ENCODE data around the gene STAG1.
"Not testable (repeated sequence)": the region's sequence is repeated elsewhere in the genome, so short reads cannot be mapped to it uniquely, and the experiment has no call there.

STAG1 gene

DNA sequence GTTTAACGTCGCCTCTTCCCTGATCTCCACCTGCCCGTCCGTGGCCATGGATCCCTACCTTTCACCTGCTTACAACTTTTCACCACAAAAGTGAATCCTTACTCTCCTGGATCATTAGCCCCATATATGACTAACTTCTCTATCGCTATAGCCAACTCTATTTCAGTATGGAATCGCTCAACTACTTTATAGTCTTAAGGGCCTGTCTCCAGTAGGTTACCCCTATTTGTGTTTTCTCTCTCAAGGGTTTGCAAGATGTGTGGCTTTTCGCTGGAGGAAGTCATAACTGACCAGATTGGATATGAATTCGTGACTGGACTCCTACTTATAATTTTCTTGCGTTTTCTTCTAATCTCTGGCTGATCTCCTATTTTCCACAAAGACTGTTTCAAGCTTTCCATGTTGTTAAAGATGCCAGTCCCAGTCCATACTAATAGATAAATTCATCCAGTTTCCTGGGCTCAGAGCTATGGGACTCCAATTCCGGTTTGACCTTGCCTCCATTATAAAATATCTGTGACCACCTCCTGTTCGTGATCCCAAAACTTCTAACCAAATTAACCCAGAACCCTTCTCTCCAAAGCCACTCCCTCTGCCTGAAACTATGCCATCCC is 1.3 kb upstream of the STAG1 start:
- TF ChIP-seq, protein P1, sequence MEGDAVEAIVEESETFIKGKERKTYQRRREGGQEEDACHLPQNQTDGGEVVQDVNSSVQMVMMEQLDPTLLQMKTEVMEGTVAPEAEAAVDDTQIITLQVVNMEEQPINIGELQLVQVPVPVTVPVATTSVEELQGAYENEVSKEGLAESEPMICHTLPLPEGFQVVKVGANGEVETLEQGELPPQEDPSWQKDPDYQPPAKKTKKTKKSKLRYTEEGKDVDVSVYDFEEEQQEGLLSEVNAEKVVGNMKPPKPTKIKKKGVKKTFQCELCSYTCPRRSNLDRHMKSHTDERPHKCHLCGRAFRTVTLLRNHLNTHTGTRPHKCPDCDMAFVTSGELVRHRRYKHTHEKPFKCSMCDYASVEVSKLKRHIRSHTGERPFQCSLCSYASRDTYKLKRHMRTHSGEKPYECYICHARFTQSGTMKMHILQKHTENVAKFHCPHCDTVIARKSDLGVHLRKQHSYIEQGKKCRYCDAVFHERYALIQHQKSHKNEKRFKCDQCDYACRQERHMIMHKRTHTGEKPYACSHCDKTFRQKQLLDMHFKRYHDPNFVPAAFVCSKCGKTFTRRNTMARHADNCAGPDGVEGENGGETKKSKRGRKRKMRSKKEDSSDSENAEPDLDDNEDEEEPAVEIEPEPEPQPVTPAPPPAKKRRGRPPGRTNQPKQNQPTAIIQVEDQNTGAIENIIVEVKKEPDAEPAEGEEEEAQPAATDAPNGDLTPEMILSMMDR (IDR thresholded peaks at IDR 0.05; ENCODE audit: control insufficient read depth, insufficient read depth, low read depth, low read length, missing control alignments): no peak
- peak overlapping the region; percentile 56 for H3K4me3 ChIP-seq (ENCODE audit: control insufficient read depth, low read depth, low read length)
- DNase-seq (ENCODE audit: low read depth): no peak

DNA sequence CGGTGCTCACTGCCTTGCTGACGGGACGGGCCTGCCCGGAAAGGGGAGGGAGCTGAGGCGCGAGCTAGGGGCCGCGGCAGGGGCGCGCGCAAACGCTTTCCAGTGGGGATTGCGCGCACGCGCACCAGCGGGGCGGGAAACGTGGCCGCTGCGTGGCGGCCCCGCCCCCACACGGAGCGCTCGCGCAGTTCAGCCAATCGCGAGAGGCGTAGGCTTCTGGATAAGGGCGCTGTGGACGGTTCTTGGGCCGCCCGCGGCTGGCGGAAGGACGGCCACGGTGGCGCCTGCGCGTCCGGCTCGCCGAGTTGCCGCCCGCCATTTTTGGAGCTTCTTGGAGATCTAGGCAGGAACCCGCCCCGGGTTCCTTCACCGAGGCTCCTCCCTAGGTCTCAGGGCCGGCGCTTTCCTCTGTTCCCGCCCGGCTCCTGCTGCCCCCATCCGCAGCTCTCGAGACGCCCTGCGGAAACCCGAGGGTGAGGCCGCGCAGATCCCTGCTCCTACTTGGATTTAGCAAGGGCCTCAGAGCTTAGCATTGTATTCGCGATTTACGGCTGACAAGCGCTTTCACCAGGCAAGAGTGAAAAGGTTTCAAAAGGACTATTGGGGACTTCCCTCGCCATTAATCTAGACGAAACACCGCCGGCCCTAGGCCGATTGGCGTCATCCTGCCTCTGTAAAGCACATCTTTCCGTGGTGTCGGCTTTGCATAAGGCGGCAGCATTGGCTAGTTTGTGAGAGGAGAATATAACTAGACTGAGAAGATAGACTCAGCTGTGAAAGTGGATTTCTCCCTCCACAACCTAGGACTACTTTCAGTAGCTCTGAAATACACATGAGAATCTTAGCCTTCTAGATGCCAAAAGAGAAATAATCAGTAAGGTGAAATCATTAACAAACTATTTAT is 496 bp upstream of the STAG1 start:
- TF ChIP-seq, protein P1 (IDR thresholded peaks at IDR 0.05; ENCODE audit: control insufficient read depth, insufficient read depth, low read depth, low read length, missing control alignments): peak; percentile 35
- peak; percentile 93 for DNase-seq (ENCODE audit: low read depth)
- H3K4me3 ChIP-seq (ENCODE audit: control insufficient read depth, low read depth, low read length): peak overlapping the region; percentile 83

DNA sequence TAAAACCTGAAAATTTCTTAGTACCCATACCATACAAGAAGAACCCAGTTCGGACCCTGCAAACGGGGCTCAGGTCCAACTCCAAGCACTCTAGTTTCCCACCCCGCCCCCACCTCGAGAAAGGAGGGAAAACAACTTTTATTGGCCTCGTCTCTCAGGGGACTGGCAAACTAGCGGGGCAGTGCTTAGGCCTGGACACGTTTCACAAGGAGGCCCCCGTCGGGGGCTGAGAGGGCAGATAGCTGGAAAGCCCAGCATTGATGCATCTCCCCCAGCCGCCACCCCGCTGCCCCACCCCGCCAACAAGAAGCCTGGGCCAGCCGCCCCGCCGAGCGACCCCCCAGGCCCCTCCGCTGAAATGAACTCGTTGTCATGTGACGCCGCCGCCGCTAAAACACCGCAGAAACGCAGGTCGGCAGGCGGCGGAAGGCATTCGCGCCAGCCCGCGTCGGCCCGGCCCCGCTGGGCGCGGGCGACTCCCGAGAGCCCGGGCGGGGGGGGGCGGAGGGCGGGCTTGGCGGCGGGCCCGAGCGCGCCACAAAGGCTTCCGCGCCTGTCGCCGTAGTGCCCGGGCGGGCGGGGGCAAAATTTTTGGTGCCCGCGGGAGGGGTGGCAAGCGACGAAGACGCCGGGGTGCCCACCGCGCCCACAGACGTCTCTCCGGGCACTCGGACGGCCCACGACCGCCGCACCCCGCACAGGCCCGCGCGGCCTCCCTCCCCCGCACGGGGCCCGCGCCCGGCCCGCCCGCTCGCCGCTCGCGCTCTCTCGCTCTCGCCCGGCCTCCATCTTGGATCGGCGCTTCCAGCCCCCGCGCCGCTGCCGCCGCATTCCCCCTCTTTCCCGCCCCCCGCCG is 634 bp downstream of the STAG1 start:
- TF ChIP-seq, protein P1 (IDR thresholded peaks at IDR 0.05; ENCODE audit: control insufficient read depth, insufficient read depth, low read depth, low read length, missing control alignments): no peak
- H3K4me3 ChIP-seq (ENCODE audit: control insufficient read depth, low read depth, low read length): peak overlapping the region; percentile 83
- peak; percentile 43 for DNase-seq (ENCODE audit: low read depth)

DNA sequence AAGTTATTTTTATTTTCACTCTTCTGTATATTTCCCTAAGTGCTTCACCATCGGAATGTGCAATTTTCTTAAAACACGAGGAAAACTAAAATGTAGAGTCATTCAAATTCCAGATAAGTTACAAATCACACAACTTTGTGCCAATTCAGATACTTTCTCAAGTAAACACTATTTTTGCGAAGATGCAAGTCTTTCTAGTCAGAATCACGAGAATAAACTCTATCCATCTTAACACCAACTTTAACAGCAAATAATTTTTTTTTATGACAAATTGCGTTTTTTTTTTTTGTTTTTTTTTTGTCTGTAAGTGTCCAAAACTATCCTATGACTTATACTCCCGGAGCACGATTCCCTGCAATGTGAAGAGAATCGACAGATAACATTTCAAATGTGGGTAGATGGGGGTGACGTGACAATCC is 1.3 kb downstream of the STAG1 start:
- TF ChIP-seq, protein P1 (IDR thresholded peaks at IDR 0.05; ENCODE audit: control insufficient read depth, insufficient read depth, low read depth, low read length, missing control alignments): no peak
- H3K4me3 ChIP-seq (ENCODE audit: control insufficient read depth, low read depth, low read length): peak overlapping the region; percentile 83
- DNase-seq (ENCODE audit: low read depth): peak; percentile 44

DNA sequence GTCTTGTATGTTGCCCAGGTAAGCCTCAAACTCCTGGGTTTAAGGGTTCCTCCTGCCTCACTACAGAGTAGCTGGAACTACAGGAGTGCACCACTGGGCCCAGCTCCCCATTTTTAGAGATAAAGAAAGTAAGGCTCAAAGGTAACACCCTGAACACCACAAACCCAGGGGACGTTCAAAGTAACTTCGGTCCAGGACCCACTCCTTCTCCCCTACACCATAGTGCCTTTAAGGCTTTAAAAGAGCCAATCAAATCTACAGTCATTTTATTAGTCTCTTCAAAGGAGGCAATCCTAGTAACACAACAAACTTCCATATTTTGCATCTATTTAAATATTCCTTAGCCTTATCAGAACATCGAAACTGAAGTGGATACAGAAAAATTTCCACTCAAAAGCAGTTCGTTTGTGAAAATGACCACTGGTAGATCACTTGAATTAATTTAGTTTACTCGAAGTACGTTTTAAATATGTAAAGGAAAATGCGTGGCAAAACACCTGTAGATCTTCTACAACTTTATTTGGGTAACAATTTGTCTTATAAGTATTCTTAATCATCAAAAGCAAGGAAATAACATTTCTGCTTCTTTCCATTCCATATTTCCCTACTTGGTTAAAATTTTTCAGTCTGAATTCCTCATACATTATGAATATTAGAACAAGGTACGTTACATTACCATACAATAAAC is 1.8 kb downstream of the STAG1 start:
- DNase-seq (ENCODE audit: low read depth): no peak
- peak overlapping the region; percentile 83 for H3K4me3 ChIP-seq (ENCODE audit: control insufficient read depth, low read depth, low read length)
- TF ChIP-seq, protein P1 (IDR thresholded peaks at IDR 0.05; ENCODE audit: control insufficient read depth, insufficient read depth, low read depth, low read length, missing control alignments): no peak

DNA sequence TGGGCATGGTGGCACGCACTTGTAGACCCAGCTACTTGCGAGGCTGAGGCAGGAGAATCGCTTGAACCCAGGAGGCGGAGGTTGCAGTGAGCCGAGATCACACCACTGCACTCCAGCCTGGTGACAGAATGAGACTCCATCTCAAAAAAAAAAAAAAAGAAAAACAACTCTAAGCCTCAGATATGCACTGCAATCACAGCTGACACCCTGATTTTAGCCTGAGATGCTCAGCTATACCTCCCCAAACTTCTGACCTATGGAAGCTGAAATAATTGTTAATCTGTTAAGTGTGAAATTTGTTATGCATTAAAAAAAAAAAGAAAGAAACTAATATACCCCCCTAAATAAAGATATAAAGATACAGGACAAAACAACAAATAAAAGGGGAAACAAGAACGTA is 2.6 kb downstream of the STAG1 start:
- not testable (repeated sequence) for DNase-seq (ENCODE audit: low read depth)
- peak overlapping the region; percentile 83 for H3K4me3 ChIP-seq (ENCODE audit: control insufficient read depth, low read depth, low read length)
